GM19452 (cell line): ENCODE results near the gene SSH3.

Experiments
- ATAC-seq: cut with Tn5 transposase; IDR thresholded peaks from one replicate; pipeline ENCODE4 v1.9.1; 2021; ENCODE audit not compliant: unreplicated experiment

Gene SSH3

GRCh38 chr11:67278939-67279588 is 24.3 kb upstream of the SSH3 start:
- ATAC-seq = no peak

DNA sequence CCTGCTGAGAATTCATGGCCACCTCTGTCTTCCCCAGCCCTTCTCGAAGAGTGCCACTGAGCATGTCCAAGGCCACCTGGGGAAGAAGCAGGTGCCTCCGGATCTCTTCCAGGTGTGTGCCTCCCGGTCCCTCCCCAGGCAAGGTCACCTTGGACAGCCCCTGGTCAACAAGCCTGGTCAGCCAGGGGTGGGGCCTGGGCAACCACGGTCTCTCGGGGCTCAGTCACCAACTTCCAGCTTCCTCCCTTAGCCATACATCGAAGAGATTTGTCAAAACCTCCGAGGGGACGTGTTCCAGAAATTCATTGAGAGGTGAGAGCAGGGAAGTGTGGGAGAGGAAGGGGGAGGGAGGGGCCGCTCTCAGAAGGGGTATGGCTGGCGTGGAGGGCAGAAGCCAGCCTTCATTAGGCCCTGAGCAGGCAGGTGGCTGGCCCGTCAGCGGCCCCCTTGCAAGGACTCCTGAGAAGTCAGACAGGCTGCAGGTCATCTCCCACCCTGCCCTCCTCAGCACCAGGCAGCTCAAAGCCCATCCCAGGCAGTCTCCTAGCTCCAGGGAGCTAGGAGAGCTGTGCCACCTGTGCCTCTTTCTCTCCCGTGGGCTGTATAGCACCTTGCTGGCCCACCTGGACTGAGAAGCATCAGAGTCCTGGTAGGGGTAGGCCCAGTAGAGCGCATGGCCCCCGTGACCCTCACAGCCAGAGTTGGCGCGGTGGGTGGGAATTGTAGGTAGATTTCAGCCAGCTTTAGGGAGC is 23.6 kb upstream of the SSH3 start:
- ATAC-seq = no peak

- no peak for ATAC-seq
Measured at GRCh38 chr11:67280341-67280787, 23.0 kb upstream of the SSH3 start.

GRCh38 chr11:67280788-67281551 is 22.4 kb upstream of the SSH3 start:
- no peak for ATAC-seq

DNA sequence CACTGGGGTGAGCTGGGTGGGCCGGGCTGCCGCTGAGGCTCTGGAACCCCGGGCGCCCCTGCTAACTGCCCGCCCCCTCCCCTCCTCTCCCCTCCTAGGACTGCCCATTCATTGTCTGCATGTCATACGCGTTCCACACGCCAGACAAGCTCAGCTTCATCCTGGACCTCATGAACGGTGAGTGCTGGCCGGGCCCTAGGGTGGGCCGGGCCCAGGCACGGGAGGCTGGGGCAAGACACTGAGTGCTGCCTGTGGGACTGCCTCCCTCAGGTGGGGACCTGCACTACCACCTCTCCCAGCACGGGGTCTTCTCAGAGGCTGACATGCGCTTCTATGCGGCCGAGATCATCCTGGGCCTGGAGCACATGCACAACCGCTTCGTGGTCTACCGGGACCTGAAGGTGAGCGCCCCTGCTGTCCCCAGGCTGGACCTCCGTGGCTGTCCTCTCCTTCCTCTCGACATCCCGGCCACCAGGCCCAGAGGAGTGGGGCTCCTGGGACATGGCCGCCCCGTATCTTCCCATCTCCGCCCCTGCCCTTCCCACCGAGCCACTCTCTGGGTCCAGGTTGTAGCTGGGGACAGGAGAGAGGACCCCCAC is 21.7 kb upstream of the SSH3 start:
- no peak for ATAC-seq

- no peak for ATAC-seq
Measured at GRCh38 chr11:67282155-67282875, 21.0 kb upstream of the SSH3 start.

DNA sequence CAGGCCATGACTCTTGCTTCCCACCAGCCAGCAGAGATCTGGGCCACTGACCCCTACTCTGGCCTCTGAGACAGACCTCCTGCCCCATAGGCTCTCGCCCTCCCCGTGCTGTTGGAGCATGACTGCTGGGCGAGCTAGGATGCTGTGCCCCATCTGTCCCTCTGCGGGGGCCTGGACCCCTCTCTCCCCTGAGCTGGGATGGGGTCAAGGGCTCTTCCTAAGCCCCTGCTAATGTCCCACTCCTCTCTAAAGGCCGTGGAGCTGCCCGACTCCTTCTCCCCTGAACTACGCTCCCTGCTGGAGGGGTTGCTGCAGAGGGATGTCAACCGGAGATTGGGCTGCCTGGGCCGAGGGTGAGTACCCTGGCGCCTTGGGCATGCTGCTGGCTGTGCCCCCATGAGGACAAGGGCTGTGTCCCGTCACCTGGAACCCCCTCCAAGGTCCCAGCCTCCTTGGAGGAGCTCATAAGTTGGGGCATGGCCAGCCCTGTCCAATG is 20.4 kb upstream of the SSH3 start:
- no peak for ATAC-seq

GRCh38 chr11:67283481-67283963 is 19.8 kb upstream of the SSH3 start:
- ATAC-seq = no peak

DNA sequence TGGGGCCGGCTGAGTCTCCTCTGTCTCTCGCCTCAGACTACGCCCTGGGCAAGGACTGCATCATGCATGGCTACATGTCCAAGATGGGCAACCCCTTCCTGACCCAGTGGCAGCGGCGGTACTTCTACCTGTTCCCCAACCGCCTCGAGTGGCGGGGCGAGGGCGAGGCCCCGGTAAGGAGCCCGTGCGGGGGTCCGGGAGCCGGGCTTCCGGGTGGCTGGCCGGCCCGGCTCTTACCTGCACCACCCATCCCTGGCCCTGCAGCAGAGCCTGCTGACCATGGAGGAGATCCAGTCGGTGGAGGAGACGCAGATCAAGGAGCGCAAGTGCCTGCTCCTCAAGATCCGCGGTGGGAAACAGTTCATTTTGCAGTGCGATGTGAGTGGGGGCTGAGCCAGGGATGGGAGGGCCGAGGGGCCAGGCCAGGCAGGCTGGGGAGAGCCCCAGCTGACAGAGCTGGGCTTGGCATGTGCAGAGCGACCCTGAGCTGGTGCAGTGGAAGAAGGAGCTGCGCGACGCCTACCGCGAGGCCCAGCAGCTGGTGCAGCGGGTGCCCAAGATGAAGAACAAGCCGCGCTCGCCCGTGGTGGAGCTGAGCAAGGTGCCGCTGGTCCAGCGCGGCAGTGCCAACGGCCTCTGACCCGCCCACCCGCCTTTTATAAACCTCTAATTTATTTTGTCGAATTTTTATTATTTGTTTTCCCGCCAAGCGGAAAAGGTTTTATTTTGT is 18.4 kb upstream of the SSH3 start:
- ATAC-seq = no peak

GRCh38 chr11:67285541-67286498 is 17.5 kb upstream of the SSH3 start:
- no peak for ATAC-seq

DNA sequence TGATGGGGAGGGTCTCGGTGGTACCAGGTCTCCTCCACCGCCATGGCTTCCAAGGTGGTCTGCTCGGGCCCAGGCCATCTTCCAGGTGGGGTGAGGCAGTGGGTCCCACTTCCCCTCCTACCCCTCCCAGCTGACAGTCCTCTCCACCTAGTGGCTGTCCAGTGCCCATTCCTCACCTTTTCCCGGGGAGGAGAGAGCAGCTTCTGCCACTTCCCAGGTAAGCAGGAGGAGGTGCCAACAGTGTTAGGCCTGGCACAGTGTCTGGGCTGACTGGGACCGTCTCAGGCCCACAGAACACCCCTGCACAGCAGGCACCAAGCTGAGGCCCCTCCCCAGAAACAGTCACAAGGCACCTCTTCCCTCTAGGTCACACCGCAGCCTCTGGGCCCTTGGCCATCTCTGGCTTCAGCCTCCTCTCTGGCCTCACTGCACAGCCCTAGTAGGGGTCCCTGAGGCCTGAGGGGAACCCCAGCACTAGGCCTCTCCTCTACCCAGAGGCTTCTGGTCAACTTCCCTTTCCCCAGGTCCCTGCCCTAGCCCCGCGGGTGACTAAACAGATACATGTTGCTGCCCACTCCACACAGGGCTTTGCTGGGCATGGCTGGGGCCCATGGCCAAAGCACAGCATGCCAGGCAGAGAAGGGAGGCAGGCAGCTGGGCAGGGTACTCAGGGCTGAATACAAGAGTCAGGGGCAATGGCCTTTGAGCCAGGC is 16.6 kb upstream of the SSH3 start:
- ATAC-seq = no peak

DNA sequence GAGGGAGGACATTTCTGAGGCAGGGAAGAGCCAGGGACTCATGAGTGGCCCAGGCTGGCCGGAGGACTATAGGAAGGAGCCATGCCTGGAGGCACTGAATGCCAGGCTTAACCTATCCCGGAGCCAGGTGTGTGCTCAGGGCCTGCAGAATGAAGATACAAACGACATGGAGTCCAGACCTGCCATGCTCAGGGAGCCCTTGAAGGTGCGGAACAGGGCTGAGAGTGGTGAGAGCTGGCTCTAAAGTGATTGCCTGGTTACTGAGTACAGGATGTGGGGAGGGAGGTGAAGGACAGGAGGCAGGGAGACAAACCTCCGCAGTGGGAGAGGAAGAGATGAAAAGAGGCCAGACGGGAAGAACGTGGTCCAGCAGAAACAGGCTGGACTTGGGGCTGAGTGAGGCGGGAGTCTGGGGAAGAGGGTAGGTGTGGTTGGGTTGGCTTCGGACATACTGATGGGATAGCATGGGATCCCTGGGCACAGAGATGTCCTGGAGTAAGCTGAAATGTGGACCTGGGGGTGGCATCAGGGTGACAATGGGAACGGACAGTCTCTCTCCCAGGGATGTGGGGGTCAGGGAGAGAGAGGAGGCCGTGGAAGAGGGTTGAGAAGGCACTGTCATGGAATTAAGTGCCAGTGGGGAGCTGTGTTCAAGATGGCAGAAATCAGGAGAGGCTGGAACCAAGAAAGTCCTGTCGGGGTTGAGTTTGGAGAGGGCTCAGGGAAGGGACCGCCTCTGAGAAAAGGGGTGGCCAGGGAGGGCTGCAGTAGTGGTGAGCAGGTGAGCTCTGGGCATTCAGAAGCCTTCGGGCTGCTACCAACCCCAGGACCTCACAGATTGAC is 15.8 kb upstream of the SSH3 start:
- ATAC-seq = no peak

DNA sequence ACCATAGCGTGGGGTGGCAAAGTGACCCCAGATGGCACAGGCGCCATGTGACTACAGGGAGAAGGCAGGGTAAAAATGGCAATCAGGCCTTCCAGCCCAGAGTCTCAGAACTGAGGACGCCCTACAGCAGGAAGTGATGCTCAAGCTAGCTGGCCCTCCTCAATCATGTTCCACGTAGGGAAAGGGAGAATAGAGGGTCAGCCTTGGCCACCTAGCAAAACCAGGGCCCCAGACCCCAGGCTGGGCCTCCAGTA is 15.2 kb upstream of the SSH3 start:
- ATAC-seq = no peak

- ATAC-seq = peak; percentile 59
Measured at GRCh38 chr11:67288452-67289225, 14.7 kb upstream of the SSH3 start.

GRCh38 chr11:67289226-67289650 is 14.1 kb upstream of the SSH3 start, which contains the start of gene ANKRD13D:
Gene ANKRD13D, plus strand, starts transcription at chr11:67289303. Its CDS starts 158 bp downstream, at chr11:67289461.
- peak; percentile 45 for ATAC-seq

GRCh38 chr11:67289651-67290479 is 13.5 kb upstream of the SSH3 start:
- no peak for ATAC-seq
